Immature natural killer cell (primary cell): Measurements from ENCODE around the gene FARSA. TPM values are rescaled to one million over a fixed set of nuclear protein-coding genes. Genes with fewer than 3 reads are reported as not detected.

Experiments used
- DNase-seq, 3 donors: peaks; one replicate each; pipeline ENCODE4 v3.0.0; 2022; ENCODE audit warnings: mixed read lengths in 1 of 3
- H3K27ac Mint-ChIP-seq, 6 donors: one replicate each; pipeline ENCODE4 v1.8.0; 2020; ENCODE audit warnings: mixed read lengths in 6 of 6, mild to moderate bottlenecking in 5 of 6, inconsistent platforms in 4 of 6, moderate library complexity in 3 of 6
- H3K27me3 Mint-ChIP-seq, 3 donors: one replicate each; pipeline ENCODE4 v1.8.0; 2020 to 2021; ENCODE audit warnings: low read depth in 3 of 3, mild to moderate bottlenecking in 3 of 3, mixed read lengths in 3 of 3, moderate library complexity in 3 of 3, inconsistent platforms in 1 of 3
- H3K36me3 Mint-ChIP-seq, 3 donors: one replicate each; pipeline ENCODE4 v1.8.0; 2020; ENCODE audit warnings: mixed read lengths in 3 of 3, inconsistent platforms in 2 of 3, mild to moderate bottlenecking in 2 of 3
- H3K4me1 Mint-ChIP-seq, 2 donors: one replicate each; pipeline ENCODE4 v1.8.0; 2020; ENCODE audit warnings: inconsistent platforms in 2 of 2, mild to moderate bottlenecking in 2 of 2, mixed read lengths in 2 of 2, moderate library complexity in 1 of 2
- H3K4me3 Mint-ChIP-seq, 5 donors: one replicate each; pipeline ENCODE4 v1.8.0; 2020; ENCODE audit warnings: mild to moderate bottlenecking in 5 of 5, mixed read lengths in 5 of 5, inconsistent platforms in 3 of 5, moderate library complexity in 3 of 5
- H3K9me3 Mint-ChIP-seq, 6 donors: one replicate each; pipeline ENCODE4 v1.8.0; 2020; ENCODE audit warnings: mild to moderate bottlenecking in 6 of 6, mixed read lengths in 6 of 6, inconsistent platforms in 4 of 6, moderate library complexity in 3 of 6
- polyA plus RNA-seq, 3 donors: library from polyadenylated mRNA; unstranded; fragments of 300-500 nt; fragmentation: Illumina TruSeq; gene quantifications; one replicate each; pipeline ENCODE4 v1.2.3, GENCODE V29; 2021

The FARSA gene
- polyA plus RNA-seq, 3 donors from 2014 or later, result 57.2 to 82.0 (median 71.1) TPM

GRCh38 chr19:12886969-12887747 lies 46.4 kb downstream of the FARSA start, which contains the start of gene KLF1:
Gene KLF1 (minus strand): TSS chr19:12887201. CDS start chr19:12887140, 61 bp downstream.
- peak within 1 kb of the TSS; percentile 61 to 80 (median 65) for H3K4me3 Mint-ChIP-seq
- H3K27me3 Mint-ChIP-seq, result peaks cover 5 to 12% (median 11%) of the 10 kb centered on the region in 3 donors
- H3K27ac Mint-ChIP-seq, result peak within 1 kb of the TSS in 2 of 6 donors; percentile 40 to 74
- H3K9me3 Mint-ChIP-seq, result peaks cover 0 to 2% (median 0%) of the 10 kb centered on the region in 6 donors
- peaks cover 41 to 47% of the 10 kb centered on the region in 2 donors for H3K4me1 Mint-ChIP-seq
- no peaks in the 10 kb centered on the region for H3K36me3 Mint-ChIP-seq
- DNase-seq, result no peak

- Mint-ChIP-seq H3K9me3 (peaks cover 0 to 2% (median 0%) of the 10 kb centered on the region in 6 donors), H3K27ac (peak overlapping the region in 1 of 6 donors; percentile 40), H3K4me3 (peak overlapping the region; percentile 61 to 80 (median 65)), H3K4me1 (peaks cover 41 to 44% of the 10 kb centered on the region in 2 donors), H3K27me3 (peaks cover 5 to 12% (median 11%) of the 10 kb centered on the region in 3 donors), H3K36me3 (no peaks in the 10 kb centered on the region)
- no peak for DNase-seq
Observed at GRCh38 chr19:12886651-12886968, 46.9 kb downstream of the FARSA start.

GRCh38 chr19:12885749-12886650 lies 47.5 kb downstream of the FARSA start:
- Mint-ChIP-seq H3K4me1 (peaks cover 37 to 38% of the 10 kb centered on the region in 2 donors), H3K27ac (peak overlapping the region in 1 of 6 donors; percentile 74), H3K27me3 (peaks cover 7 to 13% (median 8%) of the 10 kb centered on the region in 3 donors), H3K36me3 (no peaks in the 10 kb centered on the region), H3K9me3 (peaks cover 0 to 2% (median 0%) of the 10 kb centered on the region in 6 donors), H3K4me3 (peak overlapping the region; percentile 61 to 80 (median 65))
- no peak for DNase-seq

- Mint-ChIP-seq H3K4me1 (peaks cover 38 to 39% of the 10 kb centered on the region in 2 donors), H3K27ac (peak overlapping the region in 3 of 6 donors; percentile 23 to 61 (median 57)), H3K36me3 (no peaks in the 10 kb centered on the region), H3K9me3 (peaks cover 0 to 2% (median 0%) of the 10 kb centered on the region in 6 donors), H3K4me3 (peak overlapping the region; percentile 77 to 85 (median 81)), H3K27me3 (peaks cover 3 to 7% (median 5%) of the 10 kb centered on the region in 3 donors)
- peak; percentile 68 to 75 (median 73) for DNase-seq
Observed at GRCh38 chr19:12884926-12885748, 48.4 kb downstream of the FARSA start.

GRCh38 chr19:12884627-12884925 lies 48.9 kb downstream of the FARSA start:
- Mint-ChIP-seq H3K27me3 (peaks cover 3 to 5% (median 3%) of the 10 kb centered on the region in 3 donors), H3K4me1 (peaks cover 39 to 42% of the 10 kb centered on the region in 2 donors), H3K4me3 (peak overlapping the region; percentile 77 to 85 (median 81)), H3K36me3 (no peaks in the 10 kb centered on the region), H3K9me3 (peaks cover 0 to 2% (median 0%) of the 10 kb centered on the region in 6 donors), H3K27ac (no peak overlapping the region)
- no peak for DNase-seq

GRCh38 chr19:12884202-12884601 lies 49.3 kb downstream of the FARSA start:
- H3K4me3 Mint-ChIP-seq, result peak overlapping the region in 4 of 5 donors; percentile 17 to 81 (median 49)
- H3K27ac Mint-ChIP-seq, result no peak overlapping the region
- no peaks in the 10 kb centered on the region for H3K36me3 Mint-ChIP-seq
- H3K27me3 Mint-ChIP-seq, result peaks cover 3 to 5% (median 3%) of the 10 kb centered on the region in 3 donors
- no peak for DNase-seq
- peaks cover 0 to 2% (median 0%) of the 10 kb centered on the region in 6 donors for H3K9me3 Mint-ChIP-seq
- H3K4me1 Mint-ChIP-seq, result peaks cover 38 to 42% of the 10 kb centered on the region in 2 donors

GRCh38 chr19:12882589-12882988 lies 50.9 kb downstream of the FARSA start:
- Mint-ChIP-seq H3K36me3 (peaks cover 0 to 7% (median 7%) of the 10 kb centered on the region in 3 donors), H3K27ac (peak overlapping the region in 2 of 6 donors; percentile 55 to 71), H3K4me3 (peak overlapping the region; percentile 73 to 91 (median 89)), H3K4me1 (peaks cover 34 to 40% of the 10 kb centered on the region in 2 donors), H3K27me3 (peaks cover 3 to 6% (median 3%) of the 10 kb centered on the region in 3 donors), H3K9me3 (peaks cover 0 to 2% (median 0%) of the 10 kb centered on the region in 6 donors)
- no peak for DNase-seq

- peaks cover 0 to 7% (median 7%) of the 10 kb centered on the region in 3 donors for H3K36me3 Mint-ChIP-seq
- peaks cover 29 to 37% of the 10 kb centered on the region in 2 donors for H3K4me1 Mint-ChIP-seq
- peak within 1 kb of the TSS; percentile 85 to 91 (median 89) for H3K4me3 Mint-ChIP-seq
- peak within 1 kb of the TSS; percentile 68 to 86 (median 80) for H3K27ac Mint-ChIP-seq
- H3K9me3 Mint-ChIP-seq, result peaks cover 0 to 2% (median 0%) of the 10 kb centered on the region in 6 donors
- DNase-seq, result peak; percentile 75 to 79 (median 78)
- H3K27me3 Mint-ChIP-seq, result peaks cover 3 to 4% (median 3%) of the 10 kb centered on the region in 3 donors
Observed at GRCh38 chr19:12881172-12881808, 52.2 kb downstream of the FARSA start, which contains the start of gene DNASE2. Gene DNASE2 (minus strand): TSS chr19:12881449. CDS start chr19:12881375, 74 bp downstream.

- Mint-ChIP-seq H3K36me3 (peaks cover 0 to 7% (median 7%) of the 10 kb centered on the region in 3 donors), H3K4me3 (peak overlapping the region; percentile 85 to 91 (median 89)), H3K4me1 (peaks cover 28 to 37% of the 10 kb centered on the region in 2 donors), H3K27me3 (peaks cover 3 to 4% (median 3%) of the 10 kb centered on the region in 3 donors), H3K27ac (peak overlapping the region; percentile 43 to 83 (median 74)), H3K9me3 (peaks cover 0 to 2% (median 0%) of the 10 kb centered on the region in 6 donors)
- DNase-seq, result no peak
Observed at GRCh38 chr19:12880551-12881171, 52.9 kb downstream of the FARSA start.

GRCh38 chr19:12875086-12875485 lies 58.4 kb downstream of the FARSA start:
- no peaks in the 10 kb centered on the region for H3K9me3 Mint-ChIP-seq
- DNase-seq, result no peak
- peaks cover 10 to 21% (median 16%) of the 10 kb centered on the region in 3 donors for H3K36me3 Mint-ChIP-seq
- H3K27ac Mint-ChIP-seq, result no peak overlapping the region
- H3K27me3 Mint-ChIP-seq, result peaks cover 0 to 7% (median 2%) of the 10 kb centered on the region in 3 donors
- no peak overlapping the region for H3K4me3 Mint-ChIP-seq
- peaks cover 5 to 8% of the 10 kb centered on the region in 2 donors for H3K4me1 Mint-ChIP-seq

GRCh38 chr19:12873891-12874745 lies 59.4 kb downstream of the FARSA start:
- Mint-ChIP-seq H3K9me3 (no peaks in the 10 kb centered on the region), H3K27me3 (peaks cover 0 to 7% (median 2%) of the 10 kb centered on the region in 3 donors), H3K27ac (no peak overlapping the region), H3K36me3 (peaks cover 10 to 21% (median 16%) of the 10 kb centered on the region in 3 donors), H3K4me3 (peak overlapping the region in 1 of 5 donors; percentile 42), H3K4me1 (peaks cover 2 to 7% of the 10 kb centered on the region in 2 donors)
- no peak for DNase-seq
